Measurements from ENCODE around the gene CCDC110. TPM values are rescaled to one million over a fixed set of nuclear protein-coding genes. Genes with fewer than 3 reads are reported as not detected.
A peak's percentile ranks its signal among the peaks of the same experiment; 100 is the strongest.

CCDC110 gene
- polyA plus RNA-seq, 1 of the 3 experiments (the other 2 are of a cell fraction) = 0.05 TPM

DNA sequence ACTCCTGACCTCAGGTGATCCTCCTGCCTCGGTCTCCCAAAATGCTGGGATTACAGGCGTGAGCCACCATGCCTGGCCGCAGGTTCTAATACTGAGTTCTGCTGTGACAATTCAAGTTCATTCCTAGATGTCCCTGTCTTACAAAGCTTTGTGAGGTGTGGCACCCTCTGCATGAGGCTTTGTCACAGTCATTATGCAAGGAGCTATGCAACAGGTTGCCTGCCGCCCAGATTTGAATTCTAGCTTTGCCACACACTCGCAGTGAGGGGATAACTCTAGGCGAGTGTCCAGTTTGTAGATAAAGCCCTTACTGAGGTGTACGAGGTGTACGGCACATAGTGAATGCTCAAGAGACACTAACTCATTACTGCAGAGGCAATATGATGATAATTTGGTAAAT is 3.5 kb downstream of the CCDC110 start:
- 88% methylated on average over 8 of the region's 8 CpGs for WGBS (ENCODE audit: low lambda C conversion rate)
- no peaks in the 10 kb centered on the region for H3K36me3 ChIP-seq (replicated peaks in 1 of 2; ENCODE audit: control insufficient read depth in 1 of 2, insufficient read depth in 2 of 2, low read length in 1 of 2)
- no peak overlapping the region for H3K4me3 ChIP-seq (ENCODE audit: low read depth in 2 of 2, low read length in 1 of 2)
- H3K9me3 ChIP-seq = no peaks in the 10 kb centered on the region
- no peak overlapping the region for H3K9ac ChIP-seq
- H2AFZ ChIP-seq (ENCODE audit: low read depth) = no peak overlapping the region
- H3F3A ChIP-seq (replicated peaks; ENCODE audit: insufficient read depth) = peaks cover 10% of the 10 kb centered on the region
- no peaks in the 10 kb centered on the region for H3K9me2 ChIP-seq
- H3K4me1 ChIP-seq (ENCODE audit: control insufficient read depth in 1 of 2, insufficient read depth in 2 of 2, low read depth in 1 of 2, low read length in 1 of 2) = peaks cover 0 to 7% of the 10 kb centered on the region in 2 experiments; a peak in 2 of 4 replicates
- H3K4me2 ChIP-seq = no peak overlapping the region
- no peaks in the 10 kb centered on the region for H3K79me2 ChIP-seq (ENCODE audit: insufficient read depth)
- H3K27ac ChIP-seq (ENCODE audit: low read depth in 2 of 2, low read length in 1 of 2) = no peak overlapping the region
- POLR2A ChIA-PET = no interaction called here
- DNase-seq = no peak
- CTCF ChIA-PET = interaction anchor here (0.8 to 2.5 kb wide), 4 partner anchors 69 to 554 kb away, joined by 3 to 8 read pairs (median 4); no protein-coding TSS in a partner anchor
- no peak for TF ChIP-seq POLR2AphosphoS5 (IDR thresholded peaks at IDR 0.05; ENCODE audit: low read depth, low read length)
- no peak for TF ChIP-seq SIN3A (IDR thresholded peaks at IDR 0.05; ENCODE audit: borderline replicate concordance, low read depth, low read length)
- no peak for TF ChIP-seq RCOR1 (IDR thresholded peaks at IDR 0.05; ENCODE audit: low read length)
- H3K27me3 ChIP-seq (ENCODE audit: insufficient read depth) = no peaks in the 10 kb centered on the region
- H4K20me1 ChIP-seq (ENCODE audit: insufficient read depth) = no peaks in the 10 kb centered on the region

DNA sequence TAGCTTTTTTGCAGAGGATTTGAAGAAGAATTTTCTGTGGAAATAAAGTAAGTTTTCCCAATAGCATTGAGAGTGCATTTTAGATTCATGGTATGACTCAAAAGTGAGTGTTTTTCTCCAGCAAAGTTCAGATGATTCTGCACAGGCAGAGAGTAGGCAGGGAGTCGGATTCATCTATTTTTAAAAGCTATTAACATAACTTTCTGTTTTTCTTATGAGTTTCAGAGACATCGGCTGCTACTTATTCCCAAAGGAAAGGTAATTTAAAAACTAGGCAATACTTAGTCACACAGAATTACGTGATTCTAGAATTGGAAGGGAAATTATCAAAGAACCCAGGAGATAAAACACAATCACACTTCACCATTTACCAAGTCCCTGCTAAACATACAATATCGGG is 4.4 kb downstream of the CCDC110 start:
- WGBS (ENCODE audit: low lambda C conversion rate) = 61% methylated on average over 4 of the region's 4 CpGs
- H3K4me2 ChIP-seq = peak overlapping the region; percentile 69
- H3K27ac ChIP-seq (ENCODE audit: low read depth in 2 of 2, low read length in 1 of 2) = peak overlapping the region in 1 of 2 experiments; percentile 53; a peak in 2 of 4 replicates

More for the DNA sequence above, 4.4 kb downstream of the CCDC110 start:
- no peak for TF ChIP-seq RCOR1 (IDR thresholded peaks at IDR 0.05; ENCODE audit: low read length)
- no peak for TF ChIP-seq TCF12 (IDR thresholded peaks at IDR 0.05)
- TF ChIP-seq FOSL2 (IDR thresholded peaks at IDR 0.05; ENCODE audit: borderline replicate concordance, low read depth) = no peak
- TF ChIP-seq, protein P1, sequence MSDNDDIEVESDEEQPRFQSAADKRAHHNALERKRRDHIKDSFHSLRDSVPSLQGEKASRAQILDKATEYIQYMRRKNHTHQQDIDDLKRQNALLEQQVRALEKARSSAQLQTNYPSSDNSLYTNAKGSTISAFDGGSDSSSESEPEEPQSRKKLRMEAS (IDR thresholded peaks at IDR 0.05; ENCODE audit: low read depth) = no peak
- TF ChIP-seq NFIC (IDR thresholded peaks at IDR 0.05; ENCODE audit: borderline replicate concordance) = no peak
- TF ChIP-seq RAD21 (IDR thresholded peaks at IDR 0.05; ENCODE audit: low read length) = no peak
- TF ChIP-seq, protein P2, sequence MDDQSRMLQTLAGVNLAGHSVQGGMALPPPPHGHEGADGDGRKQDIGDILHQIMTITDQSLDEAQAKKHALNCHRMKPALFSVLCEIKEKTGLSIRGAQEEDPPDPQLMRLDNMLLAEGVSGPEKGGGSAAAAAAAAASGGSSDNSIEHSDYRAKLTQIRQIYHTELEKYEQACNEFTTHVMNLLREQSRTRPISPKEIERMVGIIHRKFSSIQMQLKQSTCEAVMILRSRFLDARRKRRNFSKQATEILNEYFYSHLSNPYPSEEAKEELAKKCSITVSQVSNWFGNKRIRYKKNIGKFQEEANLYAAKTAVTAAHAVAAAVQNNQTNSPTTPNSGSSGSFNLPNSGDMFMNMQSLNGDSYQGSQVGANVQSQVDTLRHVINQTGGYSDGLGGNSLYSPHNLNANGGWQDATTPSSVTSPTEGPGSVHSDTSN (IDR thresholded peaks at IDR 0.05) = no peak
- TF ChIP-seq EP300 (IDR thresholded peaks at IDR 0.05; ENCODE audit: borderline replicate concordance in 1 of 2, low read depth in 1 of 2, low read length in 1 of 2) = no peak
- TF ChIP-seq ELF1 (IDR thresholded peaks at IDR 0.05) = no peak
- TF ChIP-seq, protein P3, sequence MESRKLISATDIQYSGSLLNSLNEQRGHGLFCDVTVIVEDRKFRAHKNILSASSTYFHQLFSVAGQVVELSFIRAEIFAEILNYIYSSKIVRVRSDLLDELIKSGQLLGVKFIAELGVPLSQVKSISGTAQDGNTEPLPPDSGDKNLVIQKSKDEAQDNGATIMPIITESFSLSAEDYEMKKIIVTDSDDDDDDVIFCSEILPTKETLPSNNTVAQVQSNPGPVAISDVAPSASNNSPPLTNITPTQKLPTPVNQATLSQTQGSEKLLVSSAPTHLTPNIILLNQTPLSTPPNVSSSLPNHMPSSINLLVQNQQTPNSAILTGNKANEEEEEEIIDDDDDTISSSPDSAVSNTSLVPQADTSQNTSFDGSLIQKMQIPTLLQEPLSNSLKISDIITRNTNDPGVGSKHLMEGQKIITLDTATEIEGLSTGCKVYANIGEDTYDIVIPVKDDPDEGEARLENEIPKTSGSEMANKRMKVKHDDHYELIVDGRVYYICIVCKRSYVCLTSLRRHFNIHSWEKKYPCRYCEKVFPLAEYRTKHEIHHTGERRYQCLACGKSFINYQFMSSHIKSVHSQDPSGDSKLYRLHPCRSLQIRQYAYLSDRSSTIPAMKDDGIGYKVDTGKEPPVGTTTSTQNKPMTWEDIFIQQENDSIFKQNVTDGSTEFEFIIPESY (IDR thresholded peaks at IDR 0.05; ENCODE audit: borderline replicate concordance, low read depth) = no peak
- TF ChIP-seq, protein P4, sequence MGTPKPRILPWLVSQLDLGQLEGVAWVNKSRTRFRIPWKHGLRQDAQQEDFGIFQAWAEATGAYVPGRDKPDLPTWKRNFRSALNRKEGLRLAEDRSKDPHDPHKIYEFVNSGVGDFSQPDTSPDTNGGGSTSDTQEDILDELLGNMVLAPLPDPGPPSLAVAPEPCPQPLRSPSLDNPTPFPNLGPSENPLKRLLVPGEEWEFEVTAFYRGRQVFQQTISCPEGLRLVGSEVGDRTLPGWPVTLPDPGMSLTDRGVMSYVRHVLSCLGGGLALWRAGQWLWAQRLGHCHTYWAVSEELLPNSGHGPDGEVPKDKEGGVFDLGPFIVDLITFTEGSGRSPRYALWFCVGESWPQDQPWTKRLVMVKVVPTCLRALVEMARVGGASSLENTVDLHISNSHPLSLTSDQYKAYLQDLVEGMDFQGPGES (IDR thresholded peaks at IDR 0.05; ENCODE audit: low read depth, low read length) = no peak
- Histone ChIP-seq H3K4me1 (ENCODE audit: control insufficient read depth in 1 of 2, insufficient read depth in 2 of 2, low read depth in 1 of 2, low read length in 1 of 2) (peaks cover 0 to 5% of the 10 kb centered on the region in 2 experiments; a peak in 2 of 4 replicates), H3K9me2 (no peaks in the 10 kb centered on the region), H4K20me1 (ENCODE audit: insufficient read depth) (no peaks in the 10 kb centered on the region), H3K9me3 (no peaks in the 10 kb centered on the region), H3K4me3 (ENCODE audit: low read depth in 2 of 2, low read length in 1 of 2) (peak overlapping the region in 1 of 2 experiments; percentile 43; a peak in 2 of 4 replicates), H3K36me3 (replicated peaks in 1 of 2; ENCODE audit: control insufficient read depth in 1 of 2, insufficient read depth in 2 of 2, low read length in 1 of 2) (no peaks in the 10 kb centered on the region), H3K9ac (no peak overlapping the region), H3K27me3 (ENCODE audit: insufficient read depth) (no peaks in the 10 kb centered on the region), H2AFZ (ENCODE audit: low read depth) (peak overlapping the region; percentile 81; the same call in 1 of the 2 replicates), H3K79me2 (ENCODE audit: insufficient read depth) (no peaks in the 10 kb centered on the region), H3F3A (replicated peaks; ENCODE audit: insufficient read depth) (peaks cover 10% of the 10 kb centered on the region)
- ChIA-PET POLR2A (no interaction called here), CTCF (interaction anchor here (0.7 to 1.2 kb wide), 4 partner anchors 69 to 571 kb away, joined by 3 to 6 read pairs (median 4); no protein-coding TSS in a partner anchor)
- no peak for DNase-seq
